ENCODE measurements around the gene STAMBP. TPM values are rescaled to one million over a fixed set of nuclear protein-coding genes. Genes with fewer than 3 reads are reported as not detected.
"Not testable (repeated sequence)": the region's sequence is repeated elsewhere in the genome, so short reads cannot be mapped to it uniquely, and the experiment has no call there.

STAMBP gene
- total RNA-seq, 1 donor from 2014 or later: 41.0 TPM

GRCh38 chr2:73901143-73901542 is 72.4 kb downstream of the STAMBP start:
- peak; percentile 54 for DNase-seq (ENCODE audit: extremely low spot score, unreplicated experiment)
- TF ChIP-seq, protein P1, sequence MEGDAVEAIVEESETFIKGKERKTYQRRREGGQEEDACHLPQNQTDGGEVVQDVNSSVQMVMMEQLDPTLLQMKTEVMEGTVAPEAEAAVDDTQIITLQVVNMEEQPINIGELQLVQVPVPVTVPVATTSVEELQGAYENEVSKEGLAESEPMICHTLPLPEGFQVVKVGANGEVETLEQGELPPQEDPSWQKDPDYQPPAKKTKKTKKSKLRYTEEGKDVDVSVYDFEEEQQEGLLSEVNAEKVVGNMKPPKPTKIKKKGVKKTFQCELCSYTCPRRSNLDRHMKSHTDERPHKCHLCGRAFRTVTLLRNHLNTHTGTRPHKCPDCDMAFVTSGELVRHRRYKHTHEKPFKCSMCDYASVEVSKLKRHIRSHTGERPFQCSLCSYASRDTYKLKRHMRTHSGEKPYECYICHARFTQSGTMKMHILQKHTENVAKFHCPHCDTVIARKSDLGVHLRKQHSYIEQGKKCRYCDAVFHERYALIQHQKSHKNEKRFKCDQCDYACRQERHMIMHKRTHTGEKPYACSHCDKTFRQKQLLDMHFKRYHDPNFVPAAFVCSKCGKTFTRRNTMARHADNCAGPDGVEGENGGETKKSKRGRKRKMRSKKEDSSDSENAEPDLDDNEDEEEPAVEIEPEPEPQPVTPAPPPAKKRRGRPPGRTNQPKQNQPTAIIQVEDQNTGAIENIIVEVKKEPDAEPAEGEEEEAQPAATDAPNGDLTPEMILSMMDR (conservative IDR thresholded peaks at IDR 0.05): no peak
- H3K27ac Mint-ChIP-seq: no peak overlapping the region

DNA sequence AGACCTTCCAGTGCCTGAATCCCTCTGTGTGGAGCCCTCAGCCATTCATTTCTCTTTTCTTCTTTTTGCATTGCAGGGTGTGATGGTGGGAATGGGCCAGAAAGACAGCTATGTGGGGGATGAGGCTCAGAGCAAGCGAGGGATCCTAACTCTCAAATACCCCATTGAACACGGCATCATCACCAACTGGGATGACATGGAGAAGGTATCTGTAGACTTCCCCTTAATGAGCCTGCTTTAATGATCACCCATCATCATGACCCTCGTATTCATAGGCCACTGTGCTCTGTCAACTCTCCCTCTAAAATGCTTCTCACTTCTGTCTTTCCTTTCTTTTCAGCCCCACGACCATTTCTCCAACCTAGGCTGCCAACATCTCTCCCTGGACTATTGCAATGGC is 73.5 kb downstream of the STAMBP start:
- Mint-ChIP-seq H3K4me1 (ENCODE audit: unreplicated experiment) (no peaks in the 10 kb centered on the region), H3K27ac (no peak overlapping the region), H3K9me3 (no peaks in the 10 kb centered on the region), H3K36me3 (no peaks in the 10 kb centered on the region), H3K4me3 (no peak overlapping the region), H3K27me3 (peaks cover 8% of the 10 kb centered on the region)
- DNase-seq (ENCODE audit: extremely low spot score, unreplicated experiment): no peak
- TF ChIP-seq, protein P1 (conservative IDR thresholded peaks at IDR 0.05): no peak

More at GRCh38 chr2:73901143-73901542, 72.4 kb downstream of the STAMBP start:
- Mint-ChIP-seq H3K4me1 (ENCODE audit: unreplicated experiment) (no peaks in the 10 kb centered on the region), H3K36me3 (no peaks in the 10 kb centered on the region), H3K9me3 (no peaks in the 10 kb centered on the region), H3K4me3 (no peak overlapping the region), H3K27me3 (peaks cover 8% of the 10 kb centered on the region)

DNA sequence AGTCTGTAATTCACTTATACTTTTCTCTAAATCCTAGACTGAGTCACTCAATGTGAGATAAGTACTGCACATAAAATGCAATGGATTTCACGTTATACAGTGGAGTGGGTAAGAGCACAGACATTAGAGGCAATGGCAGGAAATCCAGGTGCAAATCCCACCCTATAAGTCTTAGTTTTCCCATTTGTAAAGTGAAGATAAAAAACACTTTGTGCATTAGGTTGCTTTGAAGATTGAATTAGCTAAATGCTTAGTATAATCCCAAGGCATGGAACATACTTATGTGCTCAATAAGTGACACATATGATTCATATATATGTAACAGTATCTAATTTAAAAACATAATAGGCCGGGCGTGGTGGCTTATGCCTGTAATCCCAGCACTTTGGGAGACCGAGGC is 74.6 kb downstream of the STAMBP start:
- Mint-ChIP-seq H3K27me3 (peaks cover 3% of the 10 kb centered on the region), H3K36me3 (no peaks in the 10 kb centered on the region), H3K4me1 (ENCODE audit: unreplicated experiment) (no peaks in the 10 kb centered on the region), H3K4me3 (no peak overlapping the region), H3K9me3 (no peaks in the 10 kb centered on the region), H3K27ac (no peak overlapping the region)
- TF ChIP-seq, protein P1 (conservative IDR thresholded peaks at IDR 0.05): no peak
- no peak for DNase-seq (ENCODE audit: extremely low spot score, unreplicated experiment)

- H3K27ac Mint-ChIP-seq; H3K36me3 Mint-ChIP-seq; H3K27me3 Mint-ChIP-seq; H3K4me3 Mint-ChIP-seq; H3K4me1 Mint-ChIP-seq (ENCODE audit: unreplicated experiment); H3K9me3 Mint-ChIP-seq; DNase-seq (ENCODE audit: extremely low spot score, unreplicated experiment): not testable (repeated sequence)
Observed at GRCh38 chr2:73903949-73904613, 75.3 kb downstream of the STAMBP start.

DNA sequence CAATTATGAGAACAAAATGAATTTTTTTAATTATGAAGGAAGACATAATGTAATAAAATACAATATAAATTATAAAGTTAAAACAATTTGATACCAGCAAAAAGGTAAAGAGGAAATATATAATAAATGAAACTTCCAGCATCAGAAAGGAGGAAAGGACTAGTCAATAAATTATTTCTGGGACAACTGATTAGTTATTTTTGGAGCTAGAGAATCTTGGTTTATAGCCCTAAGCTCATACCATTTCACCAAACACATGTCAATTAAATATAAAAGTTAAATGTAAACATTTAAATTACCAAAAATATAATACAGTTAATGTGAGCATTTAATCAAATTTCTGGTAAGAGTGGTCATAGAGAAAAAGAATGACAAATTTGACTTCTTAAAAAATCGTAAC is 76.2 kb downstream of the STAMBP start:
- no peaks in the 10 kb centered on the region for H3K4me1 Mint-ChIP-seq (ENCODE audit: unreplicated experiment)
- no peaks in the 10 kb centered on the region for H3K36me3 Mint-ChIP-seq
- TF ChIP-seq, protein P1 (conservative IDR thresholded peaks at IDR 0.05): no peak
- H3K27me3 Mint-ChIP-seq: peaks cover 3% of the 10 kb centered on the region
- no peak for DNase-seq (ENCODE audit: extremely low spot score, unreplicated experiment)
- no peak overlapping the region for H3K27ac Mint-ChIP-seq
- no peaks in the 10 kb centered on the region for H3K9me3 Mint-ChIP-seq
- no peak overlapping the region for H3K4me3 Mint-ChIP-seq

DNA sequence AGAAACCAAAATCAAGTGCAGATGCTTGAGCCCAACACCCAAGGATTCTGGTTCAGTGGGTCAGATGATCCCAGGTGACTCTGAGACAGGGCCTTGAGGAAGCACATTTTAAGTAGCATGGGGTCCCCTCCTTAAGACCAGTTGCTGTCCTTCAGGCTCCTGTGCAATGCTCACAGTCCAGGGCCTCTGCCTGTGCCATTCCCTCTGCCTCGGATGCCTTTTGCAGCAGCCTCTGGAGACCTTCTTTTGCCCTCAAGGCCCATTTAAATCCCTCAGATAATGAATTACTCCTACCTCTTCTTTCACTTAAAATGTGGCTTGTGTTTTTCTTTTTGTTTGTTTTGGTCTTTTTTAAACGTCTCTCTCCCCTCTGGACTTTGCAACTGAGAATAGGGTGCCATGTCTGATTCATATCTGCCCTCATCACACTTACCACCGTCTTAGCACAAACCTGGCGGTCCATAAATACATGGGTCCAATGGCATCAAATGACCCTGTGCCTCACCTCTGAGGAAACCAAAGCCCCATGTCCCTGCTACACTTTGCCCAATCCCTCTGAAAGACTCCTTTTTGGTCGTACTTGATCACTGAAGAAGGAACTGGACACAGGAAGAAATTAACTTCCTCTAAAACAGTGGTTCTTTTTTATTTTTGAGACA is 78.2 kb downstream of the STAMBP start:
- Mint-ChIP-seq H3K27me3 (peaks cover 3% of the 10 kb centered on the region), H3K9me3 (no peaks in the 10 kb centered on the region), H3K36me3 (no peaks in the 10 kb centered on the region), H3K4me1 (ENCODE audit: unreplicated experiment) (no peaks in the 10 kb centered on the region), H3K27ac (no peak overlapping the region), H3K4me3 (no peak overlapping the region)
- DNase-seq (ENCODE audit: extremely low spot score, unreplicated experiment): peak; percentile 22
- TF ChIP-seq, protein P1 (conservative IDR thresholded peaks at IDR 0.05): no peak

Measured in type B pancreatic cell (in vitro differentiated cells).